ENCODE data around the gene CDKAL1.
"Not testable (repeated sequence)": the region's sequence is repeated elsewhere in the genome, so short reads cannot be mapped to it uniquely, and the experiment has no call there.

Gene CDKAL1

GRCh38 chr6:21188505-21189223, 654.4 kb downstream of the CDKAL1 start:
- H3K36me3 ChIP-seq (ENCODE audit: low read depth) = no peaks in the 10 kb centered on the region
- ATAC-seq (ENCODE audit: low read depth) (peak; percentile 97), DNase-seq (ENCODE audit: low spot score) (no peak)
- H3K27ac ChIP-seq (ENCODE audit: poor library complexity, severe bottlenecking) = peak overlapping the region; percentile 81
- no peaks in the 10 kb centered on the region for H3K27me3 ChIP-seq (ENCODE audit: insufficient read depth, poor library complexity, severe bottlenecking)
- TF ChIP-seq, protein P1, sequence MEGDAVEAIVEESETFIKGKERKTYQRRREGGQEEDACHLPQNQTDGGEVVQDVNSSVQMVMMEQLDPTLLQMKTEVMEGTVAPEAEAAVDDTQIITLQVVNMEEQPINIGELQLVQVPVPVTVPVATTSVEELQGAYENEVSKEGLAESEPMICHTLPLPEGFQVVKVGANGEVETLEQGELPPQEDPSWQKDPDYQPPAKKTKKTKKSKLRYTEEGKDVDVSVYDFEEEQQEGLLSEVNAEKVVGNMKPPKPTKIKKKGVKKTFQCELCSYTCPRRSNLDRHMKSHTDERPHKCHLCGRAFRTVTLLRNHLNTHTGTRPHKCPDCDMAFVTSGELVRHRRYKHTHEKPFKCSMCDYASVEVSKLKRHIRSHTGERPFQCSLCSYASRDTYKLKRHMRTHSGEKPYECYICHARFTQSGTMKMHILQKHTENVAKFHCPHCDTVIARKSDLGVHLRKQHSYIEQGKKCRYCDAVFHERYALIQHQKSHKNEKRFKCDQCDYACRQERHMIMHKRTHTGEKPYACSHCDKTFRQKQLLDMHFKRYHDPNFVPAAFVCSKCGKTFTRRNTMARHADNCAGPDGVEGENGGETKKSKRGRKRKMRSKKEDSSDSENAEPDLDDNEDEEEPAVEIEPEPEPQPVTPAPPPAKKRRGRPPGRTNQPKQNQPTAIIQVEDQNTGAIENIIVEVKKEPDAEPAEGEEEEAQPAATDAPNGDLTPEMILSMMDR (IDR thresholded peaks at IDR 0.05; ENCODE audit: poor library complexity, severe bottlenecking) = no peak
- H3K4me3 ChIP-seq (ENCODE audit: severe bottlenecking) = no peak overlapping the region
- no peaks in the 10 kb centered on the region for H3K9me3 ChIP-seq (ENCODE audit: severe bottlenecking)
- peaks cover 19% of the 10 kb centered on the region for H3K4me1 ChIP-seq (ENCODE audit: insufficient read depth, poor library complexity, severe bottlenecking)

DNA sequence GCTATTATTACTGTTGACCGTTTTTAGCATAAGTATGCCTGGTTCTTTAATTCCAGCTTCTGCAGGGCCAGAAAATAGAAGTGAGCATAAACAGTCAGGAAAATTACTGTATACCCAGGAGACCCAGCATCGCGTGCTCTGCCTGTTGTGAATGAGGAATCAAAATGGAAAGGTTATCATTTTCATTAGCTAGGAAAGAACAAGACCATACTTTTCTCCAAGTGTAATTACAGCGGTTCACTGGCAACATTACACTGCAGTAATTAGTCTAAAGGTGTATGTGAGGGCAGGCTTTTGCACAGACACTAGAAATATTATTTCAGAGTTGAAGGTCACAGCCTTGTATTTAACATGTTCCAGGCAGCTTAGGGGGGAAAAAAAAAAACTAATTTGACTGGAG, 655.5 kb downstream of the CDKAL1 start:
- H3K27me3 ChIP-seq (ENCODE audit: insufficient read depth, poor library complexity, severe bottlenecking) = no peaks in the 10 kb centered on the region
- no peaks in the 10 kb centered on the region for H3K36me3 ChIP-seq (ENCODE audit: low read depth)
- TF ChIP-seq, protein P1 (IDR thresholded peaks at IDR 0.05; ENCODE audit: poor library complexity, severe bottlenecking) = no peak
- DNase-seq (ENCODE audit: low spot score) (no peak), ATAC-seq (ENCODE audit: low read depth) (no peak)
- peaks cover 19% of the 10 kb centered on the region for H3K4me1 ChIP-seq (ENCODE audit: insufficient read depth, poor library complexity, severe bottlenecking)
- no peaks in the 10 kb centered on the region for H3K9me3 ChIP-seq (ENCODE audit: severe bottlenecking)
- H3K4me3 ChIP-seq (ENCODE audit: severe bottlenecking) = no peak overlapping the region
- H3K27ac ChIP-seq (ENCODE audit: poor library complexity, severe bottlenecking) = peak overlapping the region; percentile 81

DNA sequence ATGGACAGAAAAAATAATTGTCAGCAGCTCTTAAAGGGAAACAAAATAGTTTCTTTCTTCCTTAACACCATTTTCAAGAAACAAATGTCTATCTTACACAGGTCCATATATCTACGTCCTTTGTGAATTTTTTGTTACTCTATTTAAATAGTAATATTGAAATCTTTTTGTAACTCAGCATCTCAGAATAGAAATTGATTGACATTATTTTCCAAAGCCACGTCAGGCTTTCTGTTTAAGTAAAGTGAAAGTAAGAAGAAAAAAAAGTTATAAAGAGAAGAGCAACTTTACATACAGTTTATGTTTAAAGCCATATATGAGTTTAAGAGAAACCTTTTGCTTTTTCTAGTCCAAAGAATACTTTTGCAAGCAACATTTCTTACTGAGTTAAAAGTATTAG, 656.4 kb downstream of the CDKAL1 start:
- Histone ChIP-seq H3K36me3 (ENCODE audit: low read depth) (no peaks in the 10 kb centered on the region), H3K27me3 (ENCODE audit: insufficient read depth, poor library complexity, severe bottlenecking) (no peaks in the 10 kb centered on the region), H3K27ac (ENCODE audit: poor library complexity, severe bottlenecking) (no peak overlapping the region), H3K4me3 (ENCODE audit: severe bottlenecking) (no peak overlapping the region), H3K4me1 (ENCODE audit: insufficient read depth, poor library complexity, severe bottlenecking) (peaks cover 19% of the 10 kb centered on the region), H3K9me3 (ENCODE audit: severe bottlenecking) (no peaks in the 10 kb centered on the region)
- no peak for DNase-seq (ENCODE audit: low spot score)
- TF ChIP-seq, protein P1 (IDR thresholded peaks at IDR 0.05; ENCODE audit: poor library complexity, severe bottlenecking) = no peak
- no peak for ATAC-seq (ENCODE audit: low read depth)

DNA sequence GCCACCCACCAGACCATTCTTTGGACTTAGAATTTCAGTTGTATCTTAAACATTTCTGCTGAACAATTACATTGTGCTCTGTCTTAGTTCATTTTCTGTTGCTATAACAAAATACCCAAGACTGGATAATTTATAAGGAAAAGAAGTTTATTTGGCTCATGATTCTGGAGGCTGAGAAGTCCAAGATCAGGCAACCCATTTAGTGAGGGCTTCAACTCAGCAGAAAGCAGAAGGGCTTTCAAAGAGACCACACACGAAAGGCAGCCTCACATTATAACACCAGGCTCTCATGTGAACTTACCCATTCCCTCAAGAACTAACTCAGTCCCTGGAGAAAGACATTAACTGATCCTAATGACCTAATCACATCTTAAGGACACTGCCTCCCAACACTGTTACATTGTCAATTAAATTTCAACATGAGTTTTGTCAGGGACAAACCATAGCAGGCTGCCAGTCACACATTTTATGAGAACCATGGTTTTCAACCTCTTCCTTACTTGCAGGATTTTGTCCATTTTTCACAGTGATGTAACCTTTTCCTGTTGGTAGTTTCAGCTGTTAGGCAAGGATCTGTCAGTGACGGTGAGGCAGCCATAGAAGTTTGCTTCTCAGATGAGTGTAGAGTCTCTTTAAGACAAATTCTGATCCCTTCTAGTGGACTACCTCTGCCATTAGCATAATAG, 659.7 kb downstream of the CDKAL1 start:
- Histone ChIP-seq H3K36me3 (ENCODE audit: low read depth) (no peaks in the 10 kb centered on the region), H3K27ac (ENCODE audit: poor library complexity, severe bottlenecking) (no peak overlapping the region), H3K27me3 (ENCODE audit: insufficient read depth, poor library complexity, severe bottlenecking) (no peaks in the 10 kb centered on the region), H3K4me3 (ENCODE audit: severe bottlenecking) (no peak overlapping the region), H3K9me3 (ENCODE audit: severe bottlenecking) (no peaks in the 10 kb centered on the region), H3K4me1 (ENCODE audit: insufficient read depth, poor library complexity, severe bottlenecking) (peaks cover 2% of the 10 kb centered on the region)
- no peak for DNase-seq (ENCODE audit: low spot score)
- ATAC-seq (ENCODE audit: low read depth) = no peak
- TF ChIP-seq, protein P1 (IDR thresholded peaks at IDR 0.05; ENCODE audit: poor library complexity, severe bottlenecking) = no peak

DNA sequence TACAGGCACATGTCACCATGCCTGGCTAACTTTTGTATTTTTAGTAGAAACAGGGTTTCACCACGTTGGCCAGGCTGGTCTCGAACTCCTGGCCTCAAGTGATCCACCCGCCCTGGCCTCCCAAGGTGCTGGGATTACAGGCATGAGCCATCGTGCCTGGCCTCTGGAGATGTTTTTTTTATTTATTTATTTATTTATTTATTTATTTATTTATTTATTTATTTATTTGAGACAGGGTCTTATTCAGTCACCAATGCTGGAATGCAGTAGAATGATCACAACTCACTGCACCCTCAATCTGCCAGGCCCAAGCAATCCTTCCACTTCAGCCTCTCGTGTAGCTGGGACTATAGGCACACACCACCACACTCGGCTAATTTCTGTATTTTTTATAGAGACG, 661.0 kb downstream of the CDKAL1 start:
- ATAC-seq (ENCODE audit: low read depth); H3K4me3 ChIP-seq (ENCODE audit: severe bottlenecking); DNase-seq (ENCODE audit: low spot score); H3K9me3 ChIP-seq (ENCODE audit: severe bottlenecking); H3K36me3 ChIP-seq (ENCODE audit: low read depth); H3K27me3 ChIP-seq (ENCODE audit: insufficient read depth, poor library complexity, severe bottlenecking); H3K27ac ChIP-seq (ENCODE audit: poor library complexity, severe bottlenecking); H3K4me1 ChIP-seq (ENCODE audit: insufficient read depth, poor library complexity, severe bottlenecking): not testable (repeated sequence)
